Stimulated activated CD4-positive, alpha-beta T cell treated with anti-CD3 and anti-CD28 coated beads, TNF-alpha, amount 100 ng/mL, for 1 hour (primary cell): ENCODE measurements around the gene RERE.
"Not testable (repeated sequence)": the region's sequence is repeated elsewhere in the genome, so short reads cannot be mapped to it uniquely, and the experiment has no call there.

Experiments used
- DNase-seq, 3 donors: peaks; one replicate each; pipeline ENCODE4 v3.0.0-alpha.2; 2020; ENCODE audit warnings: low read depth in 3 of 3, low spot score in 1 of 3

Gene RERE

DNA sequence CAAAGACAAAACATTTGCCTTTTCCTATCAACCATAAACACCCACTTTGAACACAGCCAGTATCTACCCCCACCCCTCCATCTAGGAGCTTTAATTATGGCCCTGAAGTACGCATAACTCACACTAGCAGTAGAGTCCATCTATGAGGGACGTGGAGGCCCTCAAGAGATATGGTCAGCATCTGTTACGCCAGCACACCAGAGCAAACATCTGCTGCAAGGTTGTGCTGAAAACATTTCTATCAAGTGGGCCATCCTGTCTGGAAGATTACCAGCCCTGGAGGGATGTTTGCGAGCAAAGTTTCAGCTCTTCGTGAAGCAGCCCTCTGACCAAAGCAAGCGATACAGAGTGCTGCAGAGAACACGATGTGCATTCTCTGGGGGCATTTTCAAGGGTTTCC, 424.9 kb downstream of the RERE start:
- DNase-seq: no peak

DNA sequence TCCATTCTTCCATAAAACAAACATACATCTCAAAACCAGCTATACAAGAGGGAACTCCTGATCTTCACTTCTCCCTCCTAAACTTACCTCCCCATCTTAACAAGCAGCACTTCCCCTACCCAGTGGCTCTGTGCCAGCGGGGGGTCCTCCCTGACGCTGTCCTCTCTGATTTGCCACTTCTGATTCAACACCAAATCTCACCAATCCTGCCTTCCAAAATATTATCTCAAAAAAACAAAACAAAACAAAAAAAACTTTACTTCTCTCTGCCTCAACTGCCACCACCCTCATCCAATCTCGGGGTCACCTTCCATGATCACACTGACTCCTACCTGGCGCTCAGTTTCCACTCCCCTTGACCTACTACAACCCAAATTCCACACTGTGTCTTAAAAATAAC, 426.7 kb downstream of the RERE start:
- DNase-seq: no peak

DNA sequence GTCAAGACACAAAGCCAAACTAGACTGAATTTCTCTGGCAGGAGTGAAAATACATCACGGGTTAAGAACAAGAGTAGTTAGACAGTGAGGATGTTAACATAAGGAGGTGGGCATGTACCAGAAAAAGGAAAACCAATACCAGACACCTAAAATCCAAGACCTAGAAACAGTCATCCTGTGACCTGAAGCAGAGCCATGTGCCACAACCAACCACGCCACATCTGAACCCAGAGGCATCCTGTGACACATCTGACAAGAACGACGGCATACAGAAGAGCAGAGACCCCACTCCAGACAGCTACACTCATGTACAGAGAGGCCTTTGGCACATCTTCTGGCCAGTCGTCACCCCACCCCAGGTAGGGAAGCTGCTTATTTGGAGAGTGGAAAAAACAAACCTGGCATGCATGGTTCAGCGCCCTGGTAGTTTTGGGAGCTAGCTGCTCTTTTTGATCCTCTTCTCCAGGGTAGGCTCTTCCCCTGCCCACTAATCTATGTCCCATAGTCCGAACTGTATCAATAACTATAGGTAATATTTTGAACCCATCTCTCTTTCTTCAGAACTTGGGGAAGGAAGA, 427.4 kb downstream of the RERE start:
- no peak for DNase-seq

DNA sequence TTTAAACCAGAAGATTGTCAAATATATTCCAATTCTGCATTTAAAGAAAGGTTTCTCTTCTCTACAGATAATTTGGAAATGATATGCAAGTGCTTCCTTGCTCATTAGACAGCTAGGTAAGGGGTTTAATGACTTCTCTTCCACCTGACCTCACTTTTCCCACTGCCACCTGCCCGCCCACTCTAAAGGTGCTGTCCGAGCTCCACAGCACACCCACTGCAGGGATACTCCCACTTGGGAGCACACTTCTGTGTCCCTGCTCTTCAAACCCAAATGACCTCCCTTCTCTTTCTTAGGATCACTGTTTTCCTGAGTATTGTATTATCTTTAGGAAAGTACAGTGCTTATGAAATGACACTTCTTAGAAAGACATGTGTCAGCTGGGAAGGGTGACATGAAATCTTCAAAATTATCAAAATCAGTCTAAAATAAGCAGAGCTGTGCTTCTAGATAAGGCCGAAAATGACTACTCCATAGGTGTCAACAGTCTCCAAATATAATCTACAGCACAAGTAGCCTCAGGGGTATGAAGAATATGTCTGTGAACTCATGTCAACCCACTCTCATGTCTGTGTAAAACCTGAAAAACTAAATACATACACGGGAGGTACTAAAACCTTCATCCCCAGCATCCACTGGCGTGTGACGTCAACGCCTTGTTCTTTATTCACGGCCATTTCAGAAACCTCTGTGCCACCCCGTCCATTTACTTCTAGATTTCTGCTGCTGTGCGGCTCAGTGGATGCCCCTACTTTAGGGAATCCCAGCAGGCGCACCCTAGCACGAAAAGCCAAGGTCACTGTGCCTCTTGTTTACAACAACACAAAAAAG, 428.5 kb downstream of the RERE start:
- no peak for DNase-seq

DNA sequence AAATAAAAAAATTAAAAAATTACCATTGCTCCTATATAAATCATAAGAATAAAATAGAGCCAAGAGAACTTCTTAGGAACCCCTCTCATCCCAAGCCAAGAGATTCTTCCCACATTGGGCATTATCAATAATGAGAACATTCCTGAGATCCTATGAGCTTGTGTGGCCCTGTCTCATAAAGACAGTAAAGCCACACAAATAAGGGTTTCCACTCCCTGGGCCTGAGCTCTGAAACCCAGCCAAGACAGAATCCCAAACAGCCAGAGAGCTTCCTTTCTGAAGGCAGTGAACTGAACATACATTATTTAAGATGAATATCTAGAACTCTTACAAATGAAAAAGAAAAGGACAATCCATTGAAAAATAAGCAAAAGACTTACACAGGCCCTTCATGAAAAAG, 431.2 kb downstream of the RERE start:
- DNase-seq: no peak

DNA sequence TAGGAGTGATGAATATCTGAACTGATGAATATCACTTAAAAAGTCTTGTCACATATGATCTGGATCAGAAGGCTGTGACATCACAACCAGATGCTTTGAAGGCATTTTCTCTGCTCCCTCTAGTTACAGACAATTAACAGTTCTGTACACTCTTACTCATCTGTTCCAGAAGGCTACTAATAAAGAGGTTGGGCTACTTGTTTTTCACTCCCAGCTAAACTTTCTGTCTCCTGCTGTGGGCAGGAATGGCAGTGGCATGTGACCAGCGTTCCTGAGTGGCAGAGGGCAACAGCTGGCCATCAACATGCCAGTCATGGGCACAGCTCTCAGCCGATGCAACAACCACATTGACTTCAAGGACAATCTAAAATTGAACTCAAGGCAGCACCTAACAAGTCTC, 432.9 kb downstream of the RERE start:
- DNase-seq: no peak

DNA sequence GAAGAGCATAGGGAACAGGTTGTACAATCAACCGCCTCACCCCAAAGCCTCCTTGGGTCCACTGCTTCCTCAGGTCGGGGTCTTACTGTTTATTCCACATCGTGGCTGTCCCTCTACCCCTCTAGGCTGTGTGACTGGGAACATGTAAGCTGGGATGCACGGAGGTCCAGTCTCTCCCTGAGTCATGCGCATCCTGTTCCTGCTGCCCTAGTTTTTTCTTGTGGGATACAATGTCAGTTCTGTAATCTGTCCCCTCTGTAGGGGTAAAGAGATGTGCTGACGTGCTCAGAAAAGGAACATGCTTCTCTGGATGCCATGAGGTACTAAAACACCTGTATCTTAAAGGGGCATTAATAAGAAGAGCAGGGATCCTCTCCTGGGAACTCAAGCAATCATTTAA, 433.4 kb downstream of the RERE start:
- no peak for DNase-seq

DNA sequence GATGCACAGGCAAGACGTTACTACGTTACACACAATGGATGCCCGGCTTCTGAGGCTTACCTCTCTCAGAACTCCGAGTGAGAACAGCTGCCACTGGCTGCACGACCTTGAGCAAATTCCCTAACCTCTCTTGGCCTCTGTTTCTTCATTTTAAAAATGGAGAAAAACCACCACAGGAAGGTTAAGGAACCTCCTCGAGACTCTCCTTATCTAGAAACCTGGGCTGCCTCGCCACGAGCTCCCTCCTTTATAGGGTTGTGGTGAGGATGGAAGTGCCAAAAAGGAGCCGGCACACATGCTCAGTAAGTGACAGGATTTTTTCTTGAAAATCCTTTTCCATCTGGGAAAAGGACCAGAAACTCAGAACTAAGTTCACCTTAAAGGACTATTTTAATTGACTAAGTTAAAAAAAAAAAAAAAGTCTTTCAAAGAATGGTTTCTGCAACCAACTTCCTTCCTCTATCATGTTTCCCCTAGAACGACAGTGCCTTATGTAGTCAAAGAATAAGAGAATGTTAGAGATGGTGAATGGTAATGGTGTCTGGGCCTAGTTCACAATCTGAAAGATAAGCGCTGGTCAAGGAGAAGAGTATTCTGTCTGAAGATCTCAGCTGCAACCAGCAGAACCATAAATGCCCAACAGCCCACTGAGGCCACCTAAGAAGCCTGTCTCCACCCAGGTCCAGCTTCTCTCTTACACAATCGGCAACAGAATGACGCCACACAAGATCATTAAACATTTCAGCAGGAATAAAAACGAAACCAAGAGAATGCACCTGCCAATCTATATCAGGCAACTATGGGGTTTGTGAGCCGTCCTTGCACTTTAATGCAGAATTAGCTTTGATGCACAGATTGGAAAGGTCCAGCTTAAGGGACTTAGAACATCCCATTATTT, 434.6 kb downstream of the RERE start:
- DNase-seq: no peak

DNA sequence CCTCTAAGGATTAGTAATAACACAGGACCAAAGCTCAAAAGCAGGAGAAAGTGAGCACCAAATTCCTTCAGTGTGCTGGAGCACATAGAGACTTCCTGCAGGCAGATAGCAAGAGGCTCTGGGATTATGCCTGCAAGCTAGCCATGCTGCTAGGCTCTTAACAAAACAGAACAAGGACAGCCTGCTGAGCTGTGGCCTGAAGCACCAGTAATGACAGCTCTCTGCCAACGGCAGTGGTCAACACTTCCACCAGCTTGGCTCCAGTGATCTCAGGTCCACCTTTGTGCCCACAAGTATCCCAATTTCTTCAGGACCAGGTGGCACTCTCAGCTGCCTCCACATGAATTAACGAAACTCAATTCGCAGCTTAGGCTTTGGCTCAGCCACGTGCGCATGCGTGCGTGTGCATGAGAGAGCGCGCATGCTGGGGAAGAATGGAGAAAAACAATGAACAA, 435.4 kb downstream of the RERE start:
- no peak for DNase-seq

DNA sequence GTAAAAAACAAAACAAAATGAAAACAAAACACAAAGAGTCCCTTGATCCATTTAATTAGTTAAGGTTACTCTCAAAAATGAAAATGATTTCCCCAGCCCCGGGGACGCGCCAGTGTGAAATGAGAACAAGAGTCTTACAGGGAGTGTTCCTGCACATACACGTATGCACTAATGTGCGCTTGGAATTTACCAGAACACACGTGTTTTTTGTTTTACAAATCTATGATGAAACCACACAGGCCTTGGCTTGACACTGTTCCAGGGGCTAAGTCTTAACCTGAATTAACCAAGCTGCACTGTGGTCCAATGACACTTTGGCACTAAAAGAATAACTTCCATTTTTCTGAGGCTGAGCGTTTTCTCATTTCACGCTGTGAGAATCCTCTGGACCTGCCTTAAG, 435.8 kb downstream of the RERE start:
- no peak for DNase-seq

DNA sequence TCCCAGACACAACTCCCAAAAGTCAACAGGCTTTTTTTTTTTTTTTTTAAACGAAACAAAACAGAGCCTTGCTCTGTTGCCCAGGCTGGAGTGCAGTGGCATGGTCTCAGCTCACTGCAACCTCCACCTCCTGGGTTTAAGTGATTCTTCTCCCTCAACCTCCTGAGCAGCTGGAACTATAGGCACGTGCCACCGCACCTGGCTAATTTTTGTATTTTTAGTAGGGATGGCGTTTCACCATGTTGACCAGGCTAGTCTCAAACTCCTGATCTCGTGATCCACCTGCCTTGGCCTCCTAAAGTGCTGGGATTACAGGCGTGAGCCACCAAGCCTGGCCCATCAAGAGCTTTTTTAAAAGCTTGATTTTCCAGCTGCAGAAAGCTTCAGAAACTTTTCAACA, 437.1 kb downstream of the RERE start:
- DNase-seq: not testable (repeated sequence)

DNA sequence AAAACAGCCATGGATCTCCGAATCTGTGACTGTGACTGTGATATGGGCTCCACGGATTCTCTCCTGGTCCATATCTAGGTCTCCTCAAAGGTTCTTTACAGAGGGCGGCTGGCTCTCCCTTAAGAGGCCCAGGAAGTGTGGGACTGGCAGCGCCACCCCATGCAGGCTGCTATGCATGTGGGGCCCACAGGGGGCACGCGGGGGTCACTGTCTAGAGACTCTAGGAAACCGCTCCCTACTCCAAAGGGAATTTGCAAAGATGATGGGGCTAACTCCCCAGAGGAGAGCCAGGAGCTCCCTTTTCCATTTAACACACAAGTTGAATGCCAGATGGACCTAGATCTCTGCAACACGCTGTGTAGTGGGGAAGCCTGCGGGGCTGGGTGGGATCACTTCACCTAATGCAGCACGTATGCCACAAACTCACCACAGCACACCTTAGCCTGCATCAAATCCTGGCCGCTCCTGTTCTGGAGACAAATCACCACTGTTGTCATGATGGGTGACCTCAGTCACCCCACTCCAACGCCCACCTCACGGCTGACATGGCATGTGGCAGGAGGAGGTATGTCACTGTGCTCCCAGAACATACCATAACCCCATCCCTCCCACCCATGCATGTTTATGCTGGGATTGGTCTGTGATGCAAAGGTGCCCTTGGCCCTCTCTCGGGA, 437.8 kb downstream of the RERE start:
- no peak for DNase-seq

DNA sequence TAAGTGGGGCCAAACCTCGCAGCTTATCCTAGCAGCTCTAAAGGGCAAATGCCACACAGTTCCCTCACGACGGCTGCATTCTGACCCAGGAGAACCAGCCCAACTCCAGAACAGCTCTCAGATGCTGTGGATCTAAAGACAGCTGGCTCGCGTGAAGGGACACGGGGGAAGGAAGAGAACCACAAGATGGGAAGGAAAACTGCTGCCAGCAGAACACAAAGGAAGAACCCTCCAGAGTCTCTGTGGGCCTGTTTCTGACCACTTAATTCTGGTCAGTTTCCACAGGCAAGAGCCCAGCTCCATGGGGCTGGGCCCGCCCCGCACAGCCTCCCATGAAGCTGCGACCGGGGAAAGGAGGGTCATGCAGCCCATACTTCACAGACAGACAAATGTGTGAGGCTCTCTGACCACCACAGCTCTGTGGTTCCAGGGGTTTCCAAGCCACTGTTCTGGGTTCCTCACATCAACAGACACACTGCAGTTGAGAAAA, 438.4 kb downstream of the RERE start:
- DNase-seq: no peak

DNA sequence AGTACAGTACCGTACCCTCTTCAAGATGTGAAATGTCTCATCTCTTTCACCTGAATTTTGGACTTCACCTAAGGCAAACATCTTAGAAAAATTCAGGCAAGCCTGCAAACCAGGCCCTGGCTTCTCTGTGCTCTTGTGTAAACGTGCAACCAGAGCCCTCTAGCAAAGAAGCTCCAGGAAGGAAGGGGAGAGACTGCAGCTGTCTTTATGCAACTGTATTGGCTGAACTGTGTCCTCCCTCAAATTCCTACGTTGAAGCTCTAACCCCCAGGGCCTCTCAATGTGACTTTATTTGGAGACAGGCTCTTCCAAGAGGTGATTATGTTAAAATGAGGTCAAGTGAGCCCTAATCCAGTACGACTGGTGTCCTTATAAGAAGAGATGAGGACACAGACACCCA, 439.3 kb downstream of the RERE start:
- DNase-seq: no peak

DNA sequence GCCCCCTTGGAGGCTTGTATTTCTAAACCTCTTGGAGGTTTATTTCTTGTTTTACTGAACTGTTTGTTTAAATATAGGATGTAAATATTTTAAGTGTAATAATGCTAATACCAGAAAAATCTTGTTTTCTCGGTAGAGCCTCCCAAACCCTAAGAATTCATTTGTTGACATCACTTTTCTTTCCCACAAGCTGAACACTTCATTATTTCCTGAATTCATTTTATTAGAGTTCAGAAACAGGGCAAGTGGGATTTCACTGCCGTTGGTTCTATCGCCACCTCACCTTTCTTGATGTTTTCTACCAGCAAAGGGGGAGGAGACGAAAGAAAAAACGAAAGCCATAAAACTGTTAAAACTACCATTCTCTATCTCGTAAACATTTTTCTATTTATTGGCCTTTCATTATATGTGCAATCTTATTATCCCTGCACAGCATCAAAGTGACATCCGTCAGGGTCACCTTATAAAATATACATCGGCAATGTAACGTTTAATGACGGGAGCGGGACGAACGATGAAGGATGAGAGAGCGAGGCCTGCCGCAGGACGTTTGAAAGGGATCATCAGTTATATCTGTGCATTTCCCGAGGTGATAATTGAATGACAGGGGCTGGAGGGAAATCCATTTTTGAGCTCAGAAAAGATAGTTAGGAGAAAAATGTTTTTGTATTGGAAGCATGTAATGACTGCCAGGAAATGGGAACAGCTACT, 440.0 kb downstream of the RERE start:
- DNase-seq: no peak

DNA sequence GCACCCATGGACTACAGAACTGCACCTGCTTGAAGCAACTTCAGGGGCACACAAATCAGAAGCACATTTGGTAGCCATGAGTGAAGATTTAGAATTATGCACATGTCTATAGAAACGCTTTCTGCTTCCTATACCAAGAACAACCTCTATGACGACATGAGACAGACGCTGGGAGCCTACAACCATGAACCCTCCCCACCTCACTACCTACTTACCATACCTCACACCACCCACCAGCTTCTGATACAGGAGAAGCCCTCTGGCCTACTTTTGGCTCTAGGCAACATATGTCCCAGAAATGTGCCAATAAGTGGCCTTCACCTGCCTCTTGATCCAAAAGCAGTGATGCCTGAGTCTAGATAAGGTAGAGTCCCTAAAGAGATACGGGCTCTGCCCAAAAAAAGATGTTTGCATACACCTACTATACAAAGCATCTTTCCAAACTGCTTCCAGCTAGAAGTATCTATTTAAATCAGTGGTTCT, 441.0 kb downstream of the RERE start:
- no peak for DNase-seq

DNA sequence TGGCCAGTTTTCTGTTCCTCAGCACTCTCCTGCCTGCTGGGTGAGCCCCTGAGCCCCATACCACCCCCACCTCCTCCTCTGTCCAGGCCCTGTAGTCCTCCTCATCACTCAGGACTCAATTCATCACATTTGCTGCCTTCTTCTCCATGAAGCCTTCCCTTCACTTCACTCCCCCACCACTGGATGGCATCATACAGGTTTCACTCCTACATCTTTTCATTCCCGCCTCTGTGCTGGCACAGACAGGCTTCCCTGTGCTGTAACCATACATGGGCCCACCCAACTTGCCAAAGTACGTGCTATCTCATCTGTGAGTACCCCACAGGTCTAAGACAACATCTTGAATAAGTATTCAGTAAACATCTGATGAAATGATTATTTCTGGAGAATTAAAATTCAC, 442.6 kb downstream of the RERE start:
- no peak for DNase-seq

DNA sequence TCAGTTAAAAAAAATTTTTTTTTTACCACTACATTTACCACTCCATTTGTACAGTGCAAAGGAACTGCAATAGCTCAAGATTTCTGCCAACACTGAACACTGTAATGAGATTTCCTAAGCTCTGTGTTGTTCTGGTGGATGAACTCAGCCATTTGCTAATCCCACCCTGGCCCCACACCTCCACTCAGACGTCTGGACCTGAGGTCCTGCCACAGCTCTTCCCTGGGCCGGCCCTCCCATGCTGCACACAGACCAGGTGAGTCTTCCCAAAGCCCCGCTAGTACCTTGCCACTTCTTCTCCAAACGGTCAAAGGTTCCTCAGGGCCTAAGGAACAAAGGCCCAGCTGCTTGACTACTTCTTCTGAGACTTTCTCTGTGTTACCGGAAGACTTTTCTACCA, 443.1 kb downstream of the RERE start:
- no peak for DNase-seq

DNA sequence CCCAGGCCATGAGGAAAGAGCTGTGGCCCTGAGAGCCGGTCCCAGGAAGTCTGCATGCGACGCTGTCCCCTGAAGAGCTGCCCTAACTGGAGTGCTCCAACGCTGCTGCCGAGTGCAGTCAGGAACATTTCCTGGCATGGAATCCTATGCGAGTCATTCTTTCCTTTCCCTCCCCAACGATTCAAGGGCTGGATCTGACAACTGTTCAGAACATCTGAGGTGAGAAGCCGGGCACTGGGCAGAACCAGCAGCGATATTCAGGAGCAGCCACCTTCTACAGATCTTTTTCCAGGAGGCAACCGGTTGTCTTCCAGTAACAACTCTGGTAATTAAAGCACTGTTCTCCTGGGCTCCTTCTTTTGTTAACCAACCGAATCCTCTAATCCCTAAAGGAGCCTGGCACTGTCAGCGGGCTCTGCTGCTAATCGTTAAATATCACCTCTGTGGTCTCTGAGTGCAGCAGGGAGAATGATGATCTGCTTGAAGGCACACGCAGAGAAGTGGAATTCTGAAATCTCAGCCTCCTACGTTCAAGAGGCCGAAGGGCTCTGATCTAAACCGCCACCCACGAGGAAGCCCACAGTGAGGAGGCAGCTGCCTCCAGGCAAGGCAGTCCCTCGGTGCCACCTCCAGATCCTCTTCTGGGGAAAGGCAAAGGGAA, 443.7 kb downstream of the RERE start:
- no peak for DNase-seq

DNA sequence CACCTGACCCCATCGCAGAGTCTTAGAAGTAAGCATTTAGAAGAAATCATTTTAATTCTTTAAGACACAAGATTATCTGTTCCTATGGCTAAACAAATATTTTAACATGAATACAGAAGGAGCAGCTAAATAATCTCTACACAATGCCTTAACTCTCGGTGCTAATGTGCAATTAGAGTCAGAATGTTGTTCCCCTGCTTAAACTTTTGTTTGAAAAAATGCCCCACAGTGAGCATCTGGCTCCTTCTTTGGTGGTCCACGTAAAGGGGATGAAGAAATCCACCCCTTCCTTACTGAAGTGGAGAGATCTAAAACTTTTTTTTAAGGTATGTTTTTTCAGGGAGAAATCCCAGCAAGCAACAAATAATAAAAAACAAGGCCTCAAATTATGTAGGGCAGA, 444.3 kb downstream of the RERE start:
- no peak for DNase-seq
